ENCODE results near the gene SKAP1. TPM values are rescaled to one million over a fixed set of nuclear protein-coding genes. Genes with fewer than 3 reads are reported as not detected.

The SKAP1 gene
- total RNA-seq, 1 donor from 2014 or later = 25.4 TPM

- no peak for DNase-seq (ENCODE audit: low spot score)
These were observed 254.1 kb downstream of the SKAP1 start for GRCh38 chr17:48175692-48176470.

GRCh38 chr17:48174833-48175523 lies 255.0 kb downstream of the SKAP1 start:
- DNase-seq (ENCODE audit: low spot score) = no peak

GRCh38 chr17:48173191-48173984 lies 256.6 kb downstream of the SKAP1 start:
- DNase-seq (ENCODE audit: low spot score) = no peak

- DNase-seq (ENCODE audit: low spot score) = no peak
These were observed 260.1 kb downstream of the SKAP1 start for GRCh38 chr17:48169926-48170325.

- no peak for DNase-seq (ENCODE audit: low spot score)
These were observed 266.2 kb downstream of the SKAP1 start for GRCh38 chr17:48163809-48164208.

- no peak for DNase-seq (ENCODE audit: low spot score)
These were observed 267.0 kb downstream of the SKAP1 start for GRCh38 chr17:48162946-48163506.

GRCh38 chr17:48162306-48162934 lies 267.6 kb downstream of the SKAP1 start:
- no peak for DNase-seq (ENCODE audit: low spot score)

GRCh38 chr17:48161127-48161905 lies 268.7 kb downstream of the SKAP1 start:
- DNase-seq (ENCODE audit: low spot score) = no peak

GRCh38 chr17:48160177-48161081 lies 269.6 kb downstream of the SKAP1 start:
- DNase-seq (ENCODE audit: low spot score) = no peak

GRCh38 chr17:48159232-48159631 lies 270.8 kb downstream of the SKAP1 start:
- DNase-seq (ENCODE audit: low spot score) = no peak

- no peak for DNase-seq (ENCODE audit: low spot score)
These were observed 274.0 kb downstream of the SKAP1 start for GRCh38 chr17:48155889-48156611.

GRCh38 chr17:48153691-48154358 lies 276.2 kb downstream of the SKAP1 start:
- DNase-seq (ENCODE audit: low spot score) = no peak

GRCh38 chr17:48152289-48152688 lies 277.7 kb downstream of the SKAP1 start:
- DNase-seq (ENCODE audit: low spot score) = no peak

GRCh38 chr17:48151220-48151619 lies 278.8 kb downstream of the SKAP1 start:
- DNase-seq (ENCODE audit: low spot score) = no peak

- no peak for DNase-seq (ENCODE audit: low spot score)
These were observed 279.4 kb downstream of the SKAP1 start for GRCh38 chr17:48150597-48151001.

GRCh38 chr17:48149787-48150463 lies 280.1 kb downstream of the SKAP1 start:
- DNase-seq (ENCODE audit: low spot score) = no peak

- no peak for DNase-seq (ENCODE audit: low spot score)
These were observed 280.9 kb downstream of the SKAP1 start for GRCh38 chr17:48148854-48149786.
